ENCODE results near the gene SLC9A9. TPM values are rescaled to one million over a fixed set of nuclear protein-coding genes. Genes with fewer than 3 reads are reported as not detected.

Gene SLC9A9
- polyA plus RNA-seq, 6 donors from 2014 or later: 16.9 to 31.5 (median 24.7) TPM

GRCh38 chr3:143483214-143483613, 365.1 kb downstream of the SLC9A9 start:
- no peak for ATAC-seq (ENCODE audit: low read depth in 2 of 2)
- Mint-ChIP-seq H3K4me3 (peak overlapping the region in 3 of 8 donors; percentile 9 to 60 (median 44)), H3K27ac (peak overlapping the region in 1 of 6 donors; percentile 64), H3K36me3 (peaks cover 0 to 4% of the 10 kb centered on the region in 2 donors), H3K9me3 (peaks cover 0 to 4% (median 0%) of the 10 kb centered on the region in 7 donors), H3K27me3 (no peaks in the 10 kb centered on the region), H3K4me1 (peaks cover 12 to 52% (median 38%) of the 10 kb centered on the region in 3 donors)
- DNase-seq: no peak

- ATAC-seq (ENCODE audit: low read depth in 2 of 2): peak; percentile 68 to 78
- H3K4me3 Mint-ChIP-seq: peak overlapping the region in 5 of 8 donors; percentile 32 to 77 (median 45)
- peaks cover 18 to 60% (median 45%) of the 10 kb centered on the region in 3 donors for H3K4me1 Mint-ChIP-seq
- peaks cover 0 to 4% (median 0%) of the 10 kb centered on the region in 7 donors for H3K9me3 Mint-ChIP-seq
- peaks cover 0 to 4% of the 10 kb centered on the region in 2 donors for H3K36me3 Mint-ChIP-seq
- no peaks in the 10 kb centered on the region for H3K27me3 Mint-ChIP-seq
- no peak for DNase-seq
- peak overlapping the region in 3 of 6 donors; percentile 43 to 66 (median 43) for H3K27ac Mint-ChIP-seq
Measured at GRCh38 chr3:143482106-143483088, 365.9 kb downstream of the SLC9A9 start.

GRCh38 chr3:143480344-143480743, 367.9 kb downstream of the SLC9A9 start:
- peaks cover 18 to 62% (median 45%) of the 10 kb centered on the region in 3 donors for H3K4me1 Mint-ChIP-seq
- ATAC-seq (ENCODE audit: low read depth in 2 of 2) (no peak), DNase-seq (no peak)
- H3K9me3 Mint-ChIP-seq: peaks cover 0 to 4% (median 0%) of the 10 kb centered on the region in 7 donors
- peak overlapping the region in 2 of 6 donors; percentile 0 to 34 for H3K27ac Mint-ChIP-seq
- peaks cover 0 to 4% of the 10 kb centered on the region in 2 donors for H3K36me3 Mint-ChIP-seq
- H3K27me3 Mint-ChIP-seq: no peaks in the 10 kb centered on the region
- H3K4me3 Mint-ChIP-seq: peak overlapping the region in 1 of 8 donors; percentile 66

- H3K4me1 Mint-ChIP-seq: peaks cover 18 to 63% (median 45%) of the 10 kb centered on the region in 3 donors
- no peak overlapping the region for H3K4me3 Mint-ChIP-seq
- peak overlapping the region in 4 of 6 donors; percentile 6 to 66 (median 35) for H3K27ac Mint-ChIP-seq
- peaks cover 0 to 4% (median 0%) of the 10 kb centered on the region in 7 donors for H3K9me3 Mint-ChIP-seq
- H3K36me3 Mint-ChIP-seq: peaks cover 0 to 4% of the 10 kb centered on the region in 2 donors
- no peak for ATAC-seq (ENCODE audit: low read depth in 2 of 2)
- no peaks in the 10 kb centered on the region for H3K27me3 Mint-ChIP-seq
- no peak for DNase-seq
Measured at GRCh38 chr3:143479727-143480126, 368.5 kb downstream of the SLC9A9 start.

- Mint-ChIP-seq H3K36me3 (peaks cover 0 to 4% of the 10 kb centered on the region in 2 donors), H3K4me3 (peak overlapping the region in 2 of 8 donors; percentile 46 to 57), H3K4me1 (peaks cover 18 to 51% (median 44%) of the 10 kb centered on the region in 3 donors), H3K9me3 (peaks cover 0 to 4% (median 0%) of the 10 kb centered on the region in 7 donors), H3K27ac (peak overlapping the region; percentile 20 to 77 (median 62)), H3K27me3 (no peaks in the 10 kb centered on the region)
- DNase-seq (peak; percentile 12), ATAC-seq (ENCODE audit: low read depth in 2 of 2) (peak; percentile 65 to 68)
Measured at GRCh38 chr3:143478115-143478693, 370.1 kb downstream of the SLC9A9 start.

- Mint-ChIP-seq H3K36me3 (no peaks in the 10 kb centered on the region), H3K27me3 (no peaks in the 10 kb centered on the region)
- ATAC-seq (ENCODE audit: low read depth in 2 of 2): no peak
Measured at GRCh38 chr3:143476965-143477640, 371.2 kb downstream of the SLC9A9 start.

GRCh38 chr3:143475981-143476380, 372.3 kb downstream of the SLC9A9 start:
- Mint-ChIP-seq H3K4me3 (no peak overlapping the region), H3K27me3 (no peaks in the 10 kb centered on the region), H3K9me3 (peaks cover 0 to under 1% (median 0%) of the 10 kb centered on the region in 7 donors), H3K36me3 (no peaks in the 10 kb centered on the region), H3K4me1 (peaks cover 16 to 32% (median 25%) of the 10 kb centered on the region in 3 donors), H3K27ac (no peak overlapping the region)
- no peak for ATAC-seq (ENCODE audit: low read depth in 2 of 2)
- no peak for DNase-seq

More at GRCh38 chr3:143476965-143477640, 371.2 kb downstream of the SLC9A9 start:
- H3K9me3 Mint-ChIP-seq: peaks cover 0 to 4% (median 0%) of the 10 kb centered on the region in 7 donors
- H3K4me1 Mint-ChIP-seq: peaks cover 13 to 40% (median 33%) of the 10 kb centered on the region in 3 donors
- H3K27ac Mint-ChIP-seq: peak overlapping the region in 1 of 6 donors; percentile 77
- H3K4me3 Mint-ChIP-seq: no peak overlapping the region
- DNase-seq: no peak

GRCh38 chr3:143472731-143473523, 375.3 kb downstream of the SLC9A9 start:
- DNase-seq (no peak), ATAC-seq (ENCODE audit: low read depth in 2 of 2) (no peak)
- H3K36me3 Mint-ChIP-seq: no peaks in the 10 kb centered on the region
- H3K9me3 Mint-ChIP-seq: no peaks in the 10 kb centered on the region
- H3K4me1 Mint-ChIP-seq: peaks cover 4 to 11% (median 9%) of the 10 kb centered on the region in 3 donors
- H3K27ac Mint-ChIP-seq: peak overlapping the region in 1 of 6 donors; percentile 8
- H3K4me3 Mint-ChIP-seq: peak overlapping the region in 2 of 8 donors; percentile 4 to 26
- no peaks in the 10 kb centered on the region for H3K27me3 Mint-ChIP-seq

GRCh38 chr3:143471705-143472104, 376.6 kb downstream of the SLC9A9 start:
- DNase-seq: peak; percentile 6
- peaks cover 3% of the 10 kb centered on the region in 2 donors for H3K36me3 Mint-ChIP-seq
- peak overlapping the region in 1 of 6 donors; percentile 11 for H3K27ac Mint-ChIP-seq
- peaks cover 0 to 8% (median 2%) of the 10 kb centered on the region in 3 donors for H3K4me1 Mint-ChIP-seq
- no peaks in the 10 kb centered on the region for H3K27me3 Mint-ChIP-seq
- no peaks in the 10 kb centered on the region for H3K9me3 Mint-ChIP-seq
- ATAC-seq (ENCODE audit: low read depth in 2 of 2): peak; percentile 37 to 53
- peak overlapping the region in 4 of 8 donors; percentile 15 to 65 (median 46) for H3K4me3 Mint-ChIP-seq

- H3K4me3 Mint-ChIP-seq: no peak overlapping the region
- H3K36me3 Mint-ChIP-seq: peaks cover 12 to 21% of the 10 kb centered on the region in 2 donors
- no peak for DNase-seq
Measured at GRCh38 chr3:143469159-143469558, 379.1 kb downstream of the SLC9A9 start.

GRCh38 chr3:143465666-143466065, 382.6 kb downstream of the SLC9A9 start:
- H3K27me3 Mint-ChIP-seq: no peaks in the 10 kb centered on the region
- DNase-seq (no peak), ATAC-seq (ENCODE audit: low read depth in 2 of 2) (no peak)
- H3K4me3 Mint-ChIP-seq: no peak overlapping the region
- H3K27ac Mint-ChIP-seq: no peak overlapping the region
- peaks cover 12 to 26% of the 10 kb centered on the region in 2 donors for H3K36me3 Mint-ChIP-seq
- H3K9me3 Mint-ChIP-seq: no peaks in the 10 kb centered on the region
- H3K4me1 Mint-ChIP-seq: peaks cover 4 to 12% (median 7%) of the 10 kb centered on the region in 3 donors

More at GRCh38 chr3:143469159-143469558, 379.1 kb downstream of the SLC9A9 start:
- H3K27ac Mint-ChIP-seq: peak overlapping the region in 1 of 6 donors; percentile 84
- no peak for ATAC-seq (ENCODE audit: low read depth in 2 of 2)
- H3K4me1 Mint-ChIP-seq: peaks cover 7 to 11% (median 11%) of the 10 kb centered on the region in 3 donors
- H3K27me3 Mint-ChIP-seq: no peaks in the 10 kb centered on the region
- no peaks in the 10 kb centered on the region for H3K9me3 Mint-ChIP-seq

- Mint-ChIP-seq H3K4me3 (no peak overlapping the region), H3K9me3 (no peaks in the 10 kb centered on the region), H3K27ac (peak overlapping the region in 3 of 6 donors; percentile 3 to 88 (median 84)), H3K4me1 (peaks cover 4 to 12% (median 7%) of the 10 kb centered on the region in 3 donors), H3K27me3 (no peaks in the 10 kb centered on the region), H3K36me3 (peaks cover 12 to 32% of the 10 kb centered on the region in 2 donors)
- DNase-seq (no peak), ATAC-seq (ENCODE audit: low read depth in 2 of 2) (peak in 1 of 2 donors; percentile 32)
Measured at GRCh38 chr3:143464850-143465249, 383.4 kb downstream of the SLC9A9 start.
